Stimulated activated CD8-positive, alpha-beta memory T cell treated with anti-CD3 and anti-CD28 coated beads, Interleukin-2, amount 100 ng/mL, for 48 hours (primary cell): ENCODE measurements around the gene TRAK1.

ENCODE experiments used
- DNase-seq, 2 donors: peaks; one replicate each; pipeline ENCODE4 v3.0.0-alpha.2; 2020; ENCODE audit warnings: low read depth in 2 of 2

Gene TRAK1

GRCh38 chr3:42209917-42210316, 118.8 kb downstream of the TRAK1 start:
- no peak for DNase-seq

GRCh38 chr3:42210726-42211125, 119.6 kb downstream of the TRAK1 start:
- DNase-seq = no peak

- DNase-seq = no peak
These were observed 122.3 kb downstream of the TRAK1 start for GRCh38 chr3:42213417-42213816.

- DNase-seq = no peak
These were observed 122.9 kb downstream of the TRAK1 start for GRCh38 chr3:42214064-42214463.

GRCh38 chr3:42214565-42215283, 123.6 kb downstream of the TRAK1 start:
- DNase-seq = no peak

- DNase-seq = no peak
These were observed 125.1 kb downstream of the TRAK1 start for GRCh38 chr3:42216302-42216701.

- no peak for DNase-seq
These were observed 125.8 kb downstream of the TRAK1 start for GRCh38 chr3:42216931-42217333.

GRCh38 chr3:42220436-42221121, 129.4 kb downstream of the TRAK1 start:
- DNase-seq = no peak

- no peak for DNase-seq
These were observed 132.0 kb downstream of the TRAK1 start for GRCh38 chr3:42222942-42223693.

- DNase-seq = no peak
These were observed 133.0 kb downstream of the TRAK1 start for GRCh38 chr3:42224178-42224577.

- DNase-seq = no peak
These were observed 133.7 kb downstream of the TRAK1 start for GRCh38 chr3:42224658-42225421.

GRCh38 chr3:42225486-42226363, 134.6 kb downstream of the TRAK1 start:
- no peak for DNase-seq

- DNase-seq = no peak
These were observed 135.6 kb downstream of the TRAK1 start for GRCh38 chr3:42226470-42227425.

GRCh38 chr3:42228796-42229195, 137.6 kb downstream of the TRAK1 start:
- DNase-seq = no peak

GRCh38 chr3:42229266-42229941, 138.2 kb downstream of the TRAK1 start:
- no peak for DNase-seq

- no peak for DNase-seq
These were observed 139.0 kb downstream of the TRAK1 start for GRCh38 chr3:42229942-42230688.

GRCh38 chr3:42230860-42231259, 139.7 kb downstream of the TRAK1 start:
- DNase-seq = no peak

- DNase-seq = no peak
These were observed 144.4 kb downstream of the TRAK1 start for GRCh38 chr3:42235532-42235931.
